GM19035 (cell line): Measurements from ENCODE around the gene KPNA3.

Source experiments
- ATAC-seq: cut with Tn5 transposase; IDR thresholded peaks from one replicate; pipeline ENCODE4 v1.9.1; 2021; ENCODE audit not compliant: unreplicated experiment

KPNA3 gene

DNA sequence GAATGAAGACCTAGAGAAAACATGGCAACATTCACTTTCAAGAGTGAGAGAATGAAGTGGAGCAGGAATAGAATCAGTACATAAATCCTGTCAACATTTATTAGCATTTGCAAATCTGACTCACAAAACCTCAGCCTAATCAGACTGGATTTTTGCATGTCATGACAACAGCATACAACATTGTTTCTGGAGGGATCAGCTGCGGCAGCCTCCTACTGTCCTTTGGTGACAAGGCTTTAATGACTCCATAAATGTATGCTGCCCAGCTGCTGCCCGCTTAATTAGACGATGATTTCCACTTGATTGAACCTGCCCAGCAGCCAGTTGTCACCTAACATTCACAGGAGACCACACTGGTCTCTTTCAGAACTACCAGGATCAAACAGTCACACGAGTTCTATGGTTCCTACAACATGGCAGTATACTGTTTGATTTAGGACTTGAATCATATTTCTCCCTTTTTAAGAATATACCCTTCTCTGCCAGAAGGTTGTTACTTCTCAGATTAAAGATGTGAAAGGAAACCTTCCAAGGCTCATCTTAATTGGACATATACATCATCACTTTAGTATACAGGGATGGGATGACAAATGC lies 110.5 kb downstream of the KPNA3 start:
- no peak for ATAC-seq

DNA sequence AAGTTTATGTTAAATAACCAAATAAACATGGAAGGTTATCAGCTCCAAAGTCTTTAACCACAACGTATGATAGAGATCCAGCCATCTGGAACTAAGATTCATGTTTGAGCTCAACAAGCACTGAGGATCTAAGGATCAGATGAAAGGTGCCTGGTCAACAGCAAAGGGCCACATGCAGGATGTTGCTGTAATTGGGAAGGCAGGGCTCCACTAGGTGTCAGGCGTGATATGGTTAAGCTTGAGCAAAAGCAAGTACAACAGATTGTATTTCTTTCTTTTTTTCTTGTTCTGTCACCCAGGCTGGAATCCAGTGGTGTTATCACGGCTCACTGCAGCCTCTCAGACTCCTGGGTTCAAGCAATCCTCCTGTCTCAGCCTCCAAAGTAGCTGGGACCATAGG lies 113.2 kb downstream of the KPNA3 start:
- no peak for ATAC-seq

DNA sequence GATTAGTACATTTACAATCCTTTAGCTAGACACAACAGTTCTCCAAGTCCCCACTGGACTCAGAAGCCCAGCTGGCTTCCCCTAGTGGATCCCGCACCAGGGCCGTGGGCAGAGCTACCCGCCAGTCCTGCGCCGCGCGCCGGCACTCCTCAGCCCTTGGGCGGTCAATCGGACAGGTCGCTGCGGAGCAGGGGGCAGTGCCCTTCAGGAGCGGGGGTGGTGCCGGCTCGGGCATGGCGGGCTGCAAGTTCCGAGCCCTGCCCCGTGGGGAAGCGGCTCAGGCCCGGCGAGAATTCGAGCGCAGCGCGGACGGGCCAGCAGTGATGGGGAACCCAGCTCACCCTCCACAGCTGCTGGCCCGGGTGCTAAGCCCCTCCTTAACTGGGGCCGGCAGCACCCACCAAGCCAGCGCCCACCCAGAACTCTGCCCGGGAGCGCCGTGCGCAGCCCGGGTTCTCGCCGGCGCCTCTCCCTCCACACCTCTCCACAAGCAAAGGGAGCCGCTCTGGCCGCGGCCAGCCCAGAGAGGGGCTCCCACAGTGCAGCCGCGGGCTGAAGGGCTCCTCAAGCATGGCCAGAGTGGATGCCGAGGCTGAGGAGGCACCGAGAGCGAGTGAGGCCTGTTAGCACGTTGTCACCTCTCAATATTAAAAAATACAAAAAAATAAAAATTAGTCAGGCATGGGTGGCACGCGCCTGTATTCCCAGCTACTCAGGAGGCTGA lies 114.1 kb downstream of the KPNA3 start:
- ATAC-seq = no peak

DNA sequence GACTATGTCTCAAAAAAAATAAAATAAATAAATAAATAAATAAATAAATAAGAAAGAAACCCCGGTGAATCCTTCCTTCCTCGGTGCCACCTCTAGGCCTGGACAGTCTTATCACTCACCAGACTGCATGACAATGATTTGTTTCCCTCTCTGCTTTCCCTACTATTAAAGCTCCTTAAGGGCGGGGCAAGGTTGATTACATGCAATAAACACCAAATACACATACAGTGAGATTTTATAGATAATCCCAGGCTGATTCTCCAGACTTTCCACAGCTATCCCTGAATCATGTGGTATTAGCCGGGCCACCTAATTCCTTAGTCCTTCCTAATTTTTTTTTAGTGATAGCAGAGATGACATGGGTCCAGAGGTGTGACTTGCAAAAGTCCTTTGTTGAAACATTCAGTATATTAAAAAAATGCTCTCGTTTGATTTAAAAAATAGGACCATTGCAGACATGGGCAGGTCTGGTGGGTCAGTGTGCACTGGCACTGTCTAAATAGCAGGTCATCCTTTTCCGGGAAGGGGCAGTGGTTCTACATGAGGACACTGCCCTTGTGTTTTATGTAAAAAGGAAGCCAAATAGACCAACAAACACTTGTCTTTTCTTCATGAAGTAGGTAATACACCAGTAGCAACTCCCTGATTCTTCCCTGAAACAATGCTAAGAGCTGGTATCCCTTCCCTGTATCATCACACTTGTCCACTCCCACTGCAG lies 115.7 kb downstream of the KPNA3 start:
- no peak for ATAC-seq

DNA sequence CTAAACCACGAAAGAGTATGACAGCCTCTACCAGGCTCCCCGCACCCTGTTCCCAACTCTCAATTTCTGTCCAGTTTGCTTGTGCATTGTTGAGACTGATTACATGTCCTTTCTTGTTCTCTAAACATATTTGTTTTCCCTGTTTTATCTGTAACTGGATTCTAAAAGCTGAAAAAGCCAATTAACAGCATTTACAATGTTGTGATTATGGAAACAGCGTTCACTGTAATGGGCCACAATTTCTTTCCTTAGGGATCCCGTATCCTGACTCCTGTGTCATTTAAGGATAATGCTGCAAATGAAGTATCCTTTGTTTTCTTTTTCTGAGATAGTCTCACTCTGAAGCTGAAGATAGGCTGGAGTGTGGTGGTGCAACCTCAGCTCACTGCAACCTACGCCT lies 121.7 kb downstream of the KPNA3 start:
- ATAC-seq = no peak

DNA sequence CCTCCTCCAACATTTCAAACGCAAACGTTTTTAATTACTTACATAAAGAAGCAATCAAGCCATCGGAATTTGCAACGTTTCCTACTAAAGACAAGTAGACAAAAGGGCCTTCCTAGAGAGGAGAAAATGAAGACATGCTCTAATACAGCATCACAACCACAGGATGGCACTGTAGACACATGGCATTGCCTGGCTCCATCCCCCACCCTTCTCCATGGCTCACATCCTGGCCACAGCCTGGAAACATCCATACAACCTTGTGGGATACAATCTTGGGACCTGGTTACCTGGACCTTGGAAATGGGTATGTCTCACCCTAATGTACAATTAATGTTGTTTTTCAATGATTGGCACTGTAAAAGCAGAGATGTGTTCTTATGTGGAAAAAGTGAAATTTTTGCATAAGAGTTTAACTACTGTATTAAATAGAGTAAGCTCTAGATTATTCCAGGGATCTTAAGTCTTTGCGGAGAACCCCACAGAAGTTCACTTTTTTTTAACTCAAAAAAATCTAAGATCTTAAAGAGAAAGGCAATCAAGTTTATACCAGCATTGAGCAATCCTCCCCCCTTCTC lies 122.7 kb downstream of the KPNA3 start:
- ATAC-seq = peak; percentile 71

DNA sequence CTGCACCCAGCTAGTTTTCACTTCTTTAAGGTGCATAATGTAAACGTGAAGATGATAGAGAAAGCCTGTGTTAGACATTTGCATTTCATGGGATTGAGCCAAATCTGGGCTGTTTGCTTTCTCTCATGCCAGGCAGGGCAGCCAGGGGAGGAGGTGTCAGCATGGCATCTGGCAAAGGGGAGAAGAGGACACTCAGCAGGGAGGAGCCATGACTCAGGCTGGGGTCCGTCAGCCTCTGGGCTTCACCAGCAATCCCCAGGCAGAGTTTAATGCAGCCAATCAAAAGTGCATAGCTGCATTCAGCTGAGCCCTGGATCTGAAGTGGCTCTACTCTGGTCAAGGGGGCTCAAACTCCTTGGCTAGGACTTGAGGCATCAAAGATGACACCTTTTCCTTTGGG lies 124.7 kb downstream of the KPNA3 start:
- no peak for ATAC-seq

DNA sequence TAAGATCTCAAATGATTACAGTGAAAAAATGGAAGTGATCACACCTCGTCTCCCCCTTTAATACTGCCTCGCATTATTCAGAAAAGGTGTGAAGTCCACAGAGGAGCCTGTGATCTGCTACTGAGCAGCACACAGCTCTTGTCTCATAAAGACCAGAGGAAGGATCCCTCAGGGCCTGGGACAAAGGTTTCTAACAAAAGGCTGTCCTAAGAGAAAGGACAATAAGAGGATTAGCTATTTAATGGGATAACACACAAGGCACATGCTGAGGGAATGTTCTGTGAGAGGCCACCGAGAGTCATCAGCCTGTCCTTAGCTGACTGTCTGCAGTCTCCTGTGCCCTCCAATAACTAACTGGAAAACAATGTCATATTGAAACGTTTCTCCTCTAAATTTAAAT lies 127.9 kb downstream of the KPNA3 start:
- no peak for ATAC-seq

DNA sequence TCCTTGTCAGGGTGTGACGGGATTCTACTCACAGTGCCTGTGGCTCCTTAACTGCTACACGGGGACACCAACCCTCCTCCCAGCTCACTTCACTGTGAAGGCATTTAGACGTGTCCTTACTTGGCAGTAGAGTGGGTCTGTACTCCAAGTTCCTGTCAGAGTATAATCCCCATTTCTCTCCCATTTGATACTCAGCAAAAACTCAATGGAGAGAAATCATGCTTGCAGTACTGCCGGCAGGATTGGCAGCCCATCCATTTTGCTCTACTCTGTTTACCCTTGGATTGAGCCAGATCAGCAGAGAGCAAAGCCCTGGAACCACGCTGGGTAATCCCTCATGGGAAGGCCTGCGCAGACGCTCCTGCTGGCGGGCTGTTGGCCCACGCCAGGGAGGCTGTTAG lies 135.2 kb downstream of the KPNA3 start:
- ATAC-seq = no peak

DNA sequence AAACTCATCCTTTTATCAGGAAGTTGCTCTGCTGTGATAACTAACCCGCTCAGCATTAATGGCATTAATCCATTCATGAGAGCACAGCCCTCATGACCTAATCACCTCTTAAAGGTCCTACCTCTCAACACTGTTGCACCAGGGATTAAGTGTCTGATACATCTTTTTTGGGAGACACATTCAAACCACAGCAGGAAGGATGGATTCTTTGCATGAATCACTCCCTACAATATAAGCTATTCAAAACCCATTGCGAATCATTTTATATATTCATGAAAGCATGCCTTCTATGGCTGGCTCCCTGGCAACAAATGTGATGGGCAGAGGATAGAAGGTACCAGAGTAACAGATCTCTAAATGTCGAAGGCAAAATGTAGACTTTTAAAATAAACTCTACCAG lies 136.6 kb downstream of the KPNA3 start:
- no peak for ATAC-seq

DNA sequence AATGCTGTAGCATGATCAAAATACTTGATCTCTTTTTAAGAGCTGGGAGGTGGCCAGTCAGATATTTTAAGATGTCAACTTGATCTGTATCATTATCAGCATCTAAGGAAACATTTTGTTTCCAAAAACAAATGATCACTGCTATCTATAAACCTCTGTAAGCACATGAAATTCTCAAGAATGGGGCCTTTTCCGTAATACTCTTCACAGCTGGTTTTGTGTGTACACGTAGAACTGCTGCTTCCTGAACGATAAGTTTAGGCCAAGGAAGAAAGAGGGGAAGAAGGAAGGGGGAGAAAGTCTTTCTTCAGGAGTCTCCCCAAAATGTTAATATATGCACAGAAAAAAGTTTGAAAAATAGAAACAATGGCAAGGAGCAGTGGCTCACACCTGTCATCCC lies 138.5 kb downstream of the KPNA3 start:
- ATAC-seq = no peak

DNA sequence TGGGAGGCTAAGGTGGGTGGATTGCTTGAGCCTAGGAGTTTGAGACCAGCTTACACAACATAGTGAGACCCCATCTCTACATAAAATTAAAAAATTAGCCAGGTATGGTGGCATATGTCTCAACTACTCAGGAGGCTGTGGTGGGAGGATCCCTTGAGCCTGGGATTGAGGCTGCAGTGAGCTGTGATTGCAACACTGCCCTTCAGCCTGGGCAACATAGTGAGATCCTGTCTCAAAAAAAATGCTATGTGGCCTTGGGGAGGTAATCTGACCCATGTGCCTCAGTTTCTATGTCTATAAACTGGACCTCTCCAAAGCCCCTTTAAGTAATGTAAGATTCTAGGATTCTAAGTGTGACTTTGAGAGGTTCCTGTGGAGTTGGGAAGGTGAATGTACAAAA lies 139.0 kb downstream of the KPNA3 start:
- no peak for ATAC-seq

DNA sequence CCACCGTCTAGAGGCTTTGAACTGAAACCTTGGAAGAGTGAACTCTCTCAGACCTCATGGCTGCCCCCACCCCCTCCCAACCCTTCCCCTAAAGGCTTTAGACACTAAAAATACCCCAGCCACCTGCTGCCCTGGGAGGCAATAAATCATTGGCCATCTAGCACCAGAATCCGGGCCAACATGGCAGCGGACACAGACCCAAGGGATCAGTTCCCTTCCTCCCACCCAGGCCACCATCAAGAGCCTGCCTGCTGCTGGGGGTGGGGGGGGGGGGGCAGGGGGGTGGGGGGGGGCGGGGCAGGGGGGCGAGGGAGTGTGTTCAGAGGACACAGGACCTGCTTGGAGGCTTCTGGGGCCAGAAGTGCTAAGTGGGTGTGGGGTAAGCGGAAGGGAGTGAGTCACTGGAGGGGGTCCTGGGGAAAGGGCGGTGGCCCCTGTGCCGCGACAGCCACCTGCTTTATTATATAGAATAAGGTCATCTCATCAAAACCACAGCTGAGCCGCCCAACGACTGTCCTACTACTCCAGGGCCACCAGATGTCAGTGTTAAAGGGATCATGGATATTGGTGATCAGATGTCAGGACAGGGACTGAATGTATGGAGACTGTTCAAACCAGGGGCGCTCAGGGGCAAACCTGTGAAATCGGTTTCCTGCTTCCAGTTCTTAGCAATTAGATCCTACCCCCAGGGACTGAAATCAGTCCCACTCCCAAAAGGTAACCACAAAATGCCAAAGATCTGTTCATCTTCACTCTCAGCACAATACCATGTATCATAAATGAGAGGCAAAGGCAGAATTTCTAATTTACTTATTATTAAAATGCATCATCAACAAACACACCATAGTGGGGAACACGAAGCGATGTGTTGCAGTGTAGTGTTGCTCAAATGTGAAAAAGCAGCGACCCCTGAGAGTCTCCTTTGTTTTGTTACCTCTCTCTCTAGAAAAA lies 139.9 kb downstream of the KPNA3 start:
- ATAC-seq = no peak

DNA sequence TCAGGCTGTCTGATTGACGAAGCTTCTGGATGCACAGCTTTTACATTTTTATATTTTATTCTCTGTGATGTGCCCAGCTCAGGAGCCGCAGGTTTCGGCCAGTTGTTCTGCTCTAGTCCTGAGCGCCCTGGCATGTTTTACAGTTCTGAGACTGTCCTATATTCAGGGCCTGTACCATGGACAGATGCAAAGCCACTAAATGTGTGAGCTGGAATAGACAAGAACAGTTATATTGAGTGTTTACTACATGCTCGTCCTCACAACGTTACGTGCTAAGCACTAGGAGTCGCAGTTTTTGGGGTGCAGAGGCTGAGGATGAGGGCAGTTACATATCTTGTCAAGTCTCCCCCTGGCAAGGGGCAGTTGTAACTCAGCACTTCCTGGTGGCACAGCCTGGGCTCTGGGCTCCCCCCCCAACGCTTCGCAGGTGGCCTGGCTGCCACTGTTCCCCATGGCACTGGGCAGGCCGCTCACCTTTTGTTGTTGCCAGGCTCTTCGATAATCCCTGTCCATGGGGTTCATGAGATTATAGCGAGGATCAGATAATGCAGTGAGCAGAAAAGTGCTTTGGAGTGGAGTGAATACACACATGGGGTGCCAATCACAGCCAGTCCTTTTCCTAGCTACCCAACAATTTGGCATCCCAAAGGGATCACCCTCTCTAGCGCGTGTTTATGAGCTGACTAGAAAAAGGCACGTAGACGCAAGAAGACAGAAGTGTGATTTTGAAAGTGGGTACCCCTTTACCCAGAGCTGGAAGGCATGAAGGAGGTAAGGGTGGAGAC lies 140.7 kb downstream of the KPNA3 start:
- ATAC-seq = no peak

DNA sequence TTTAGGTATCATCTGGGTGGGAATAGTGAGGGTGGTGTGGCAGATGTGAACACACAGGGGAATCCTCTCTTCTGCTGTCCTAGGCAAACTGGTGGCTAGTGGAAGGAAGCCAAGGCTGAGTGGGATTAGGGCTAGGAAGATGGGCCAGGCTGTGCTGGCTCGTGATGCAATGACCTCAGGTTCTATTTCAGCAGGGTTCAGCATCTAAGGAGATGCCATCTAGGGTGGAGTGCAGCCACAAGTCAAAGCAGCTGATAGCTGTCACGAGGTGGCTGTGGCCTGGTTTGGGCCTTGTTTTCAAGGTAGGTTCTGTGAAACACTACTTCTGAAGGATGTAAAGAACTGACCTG lies 142.5 kb downstream of the KPNA3 start:
- ATAC-seq = no peak
